NB4 (cell line): Measurements from ENCODE around the gene FAM3D.

ENCODE experiments used
- CTCF ChIP-seq: IDR thresholded peaks from one replicate; pipeline ENCODE4 v1.5.1; 2012; ENCODE audit warnings: low read depth, low read length
- MAX ChIP-seq: IDR thresholded peaks from 2 replicates; pipeline ENCODE4 v1.6.1; 2011; ENCODE audit warnings: low read depth, low read length
- MYC ChIP-seq: IDR thresholded peaks from 2 replicates; pipeline ENCODE4 v1.6.1; 2011; ENCODE audit warnings: low read depth, low read length
- POLR2A ChIP-seq: IDR thresholded peaks from 2 replicates; pipeline ENCODE4 v1.6.1; 2011; ENCODE audit warnings: mild to moderate bottlenecking; ENCODE audit not compliant: insufficient read length; ENCODE audit errors: extremely low read depth

- TF ChIP-seq CTCF, result no peak
- TF ChIP-seq POLR2A, result no peak
- no peak for TF ChIP-seq MAX
- TF ChIP-seq MYC, result no peak
Measured at GRCh38 chr3:58667704-58668103, 1.1 kb upstream of the FAM3D start.
